Endothelial cell (in vitro differentiated cells): ENCODE data around the gene TFDP1. TPM values are rescaled to one million over a fixed set of nuclear protein-coding genes. Genes with fewer than 3 reads are reported as not detected.
A peak's percentile ranks its signal among the peaks of the same experiment; 100 is the strongest.

Experiments used
- DNase-seq: peaks from one replicate; pipeline ENCODE4 v3.0.0; 2021; ENCODE audit warnings: low spot score
- H3K27ac Mint-ChIP-seq: one replicate; pipeline ENCODE4 v1.8.0; 2021; ENCODE audit warnings: mixed read lengths, inconsistent platforms; ENCODE audit not compliant: unreplicated experiment
- H3K27me3 Mint-ChIP-seq: one replicate; pipeline ENCODE4 v1.8.0; 2021; ENCODE audit warnings: mild to moderate bottlenecking, moderate library complexity, mixed read lengths, inconsistent platforms; ENCODE audit not compliant: unreplicated experiment
- H3K36me3 Mint-ChIP-seq: one replicate; pipeline ENCODE4 v1.8.0; 2021; ENCODE audit warnings: mild to moderate bottlenecking, low read depth, mixed read lengths, inconsistent platforms; ENCODE audit not compliant: unreplicated experiment
- H3K4me1 Mint-ChIP-seq: one replicate; pipeline ENCODE4 v1.8.0; 2021; ENCODE audit warnings: mild to moderate bottlenecking, mixed read lengths, inconsistent platforms; ENCODE audit not compliant: unreplicated experiment
- H3K4me3 Mint-ChIP-seq: one replicate; pipeline ENCODE4 v1.8.0; 2021; ENCODE audit warnings: mild to moderate bottlenecking, mixed read lengths, inconsistent platforms; ENCODE audit not compliant: unreplicated experiment
- H3K9me3 Mint-ChIP-seq: one replicate; pipeline ENCODE4 v1.8.0; 2021; ENCODE audit warnings: mixed read lengths, inconsistent platforms; ENCODE audit not compliant: unreplicated experiment
- CTCF ChIP-seq: fragments of 200-600 bp; sonication (generic); IDR thresholded peaks from one replicate; pipeline ENCODE4 v1.5.0; 2021; ENCODE audit warnings: antibody characterized with exemption; ENCODE audit not compliant: unreplicated experiment
- total RNA-seq: library from RNA; stranded (reverse); fragmentation: NEBNext Ultra II Directional; extraction: Animal tissue kit (Norgen Biotek cat#: 25700); gene quantifications from one replicate; pipeline ENCODE4 v1.2.1, GENCODE V29; 2021; ENCODE audit not compliant: unreplicated experiment

The TFDP1 gene
- total RNA-seq, 1 donor from 2014 or later, result 65.8 TPM

- no peaks in the 10 kb centered on the region for H3K9me3 Mint-ChIP-seq
- H3K27ac Mint-ChIP-seq, result no peak overlapping the region
- TF ChIP-seq CTCF, result no peak
- H3K4me1 Mint-ChIP-seq, result peaks cover 16% of the 10 kb centered on the region
- no peak overlapping the region for H3K4me3 Mint-ChIP-seq
- peaks cover 8% of the 10 kb centered on the region for H3K27me3 Mint-ChIP-seq
- no peak for DNase-seq
- H3K36me3 Mint-ChIP-seq, result peaks cover 38% of the 10 kb centered on the region
Observed at GRCh38 chr13:113604186-113604585, 19.6 kb downstream of the TFDP1 start.

- TF ChIP-seq CTCF, result no peak
- peaks cover 11% of the 10 kb centered on the region for H3K27me3 Mint-ChIP-seq
- peaks cover 33% of the 10 kb centered on the region for H3K36me3 Mint-ChIP-seq
- H3K4me3 Mint-ChIP-seq, result no peak overlapping the region
- peaks cover 16% of the 10 kb centered on the region for H3K4me1 Mint-ChIP-seq
- no peak for DNase-seq
- H3K27ac Mint-ChIP-seq, result no peak overlapping the region
- H3K9me3 Mint-ChIP-seq, result no peaks in the 10 kb centered on the region
Observed at GRCh38 chr13:113605461-113605860, 20.9 kb downstream of the TFDP1 start.

GRCh38 chr13:113605866-113606438 lies 21.4 kb downstream of the TFDP1 start:
- TF ChIP-seq CTCF, result no peak
- Mint-ChIP-seq H3K27me3 (peaks cover 11% of the 10 kb centered on the region), H3K4me3 (no peak overlapping the region), H3K4me1 (peaks cover 16% of the 10 kb centered on the region), H3K36me3 (peaks cover 36% of the 10 kb centered on the region), H3K27ac (no peak overlapping the region), H3K9me3 (no peaks in the 10 kb centered on the region)
- no peak for DNase-seq

- Mint-ChIP-seq H3K36me3 (peaks cover 41% of the 10 kb centered on the region), H3K4me1 (peaks cover 16% of the 10 kb centered on the region), H3K9me3 (no peaks in the 10 kb centered on the region), H3K27ac (no peak overlapping the region), H3K4me3 (no peak overlapping the region), H3K27me3 (peaks cover 8% of the 10 kb centered on the region)
- DNase-seq, result no peak
- no peak for TF ChIP-seq CTCF
Observed at GRCh38 chr13:113607056-113607888, 22.7 kb downstream of the TFDP1 start.

GRCh38 chr13:113607889-113608635 lies 23.5 kb downstream of the TFDP1 start:
- H3K27ac Mint-ChIP-seq, result no peak overlapping the region
- no peak for TF ChIP-seq CTCF
- DNase-seq, result no peak
- H3K4me3 Mint-ChIP-seq, result peak overlapping the region; percentile 35
- H3K9me3 Mint-ChIP-seq, result no peaks in the 10 kb centered on the region
- H3K27me3 Mint-ChIP-seq, result peaks cover 8% of the 10 kb centered on the region
- peaks cover 44% of the 10 kb centered on the region for H3K36me3 Mint-ChIP-seq
- peaks cover 16% of the 10 kb centered on the region for H3K4me1 Mint-ChIP-seq
